WTC11 (cell line): ENCODE results near the gene NPAS1. TPM values are rescaled to one million over a fixed set of nuclear protein-coding genes. Genes with fewer than 3 reads are reported as not detected.
A peak's percentile ranks its signal among the peaks of the same experiment; 100 is the strongest.

Experiments used
- ATAC-seq: fragments of 200-7000 bp; cut with Tn5 transposase; 2 replicates; pipeline ENCODE4 v1.10.0; 2021; ENCODE audit warnings: mild to moderate bottlenecking, moderate library complexity
- CTCF ChIA-PET: fragments of 300-600 bp; sonication (Branson Sonifier 250); formaldehyde crosslinking; loops from one replicate; lab custom pipeline; 2021; ENCODE audit warnings: antibody characterized with exemption; lab: Charles Lee
- POLR2A ChIA-PET: fragments of 350-600 bp; sonication (Branson Sonifier 250); formaldehyde crosslinking; loops from one replicate; lab custom pipeline; 2021; ENCODE audit warnings: antibody characterized with exemption; lab: Charles Lee
- DNase-seq: peaks from one replicate; pipeline ENCODE4 v3.0.0; 2021; ENCODE audit warnings: low spot score
- H3K27ac Mint-ChIP-seq: 2 replicates; pipeline ENCODE4 v1.8.0; 2021; ENCODE audit warnings: mixed read lengths
- H3K27me3 Mint-ChIP-seq: 2 replicates; pipeline ENCODE4 v1.8.0; 2021; ENCODE audit warnings: low read depth, mild to moderate bottlenecking, moderate library complexity, mixed read lengths
- H3K36me3 Mint-ChIP-seq: 2 replicates; pipeline ENCODE4 v1.8.0; 2021; ENCODE audit warnings: mixed read lengths
- H3K4me1 Mint-ChIP-seq: 2 replicates; pipeline ENCODE4 v1.8.0; 2022; ENCODE audit warnings: mixed read lengths
- H3K4me3 Mint-ChIP-seq: 2 replicates; pipeline ENCODE4 v1.8.0; 2021; ENCODE audit warnings: mild to moderate bottlenecking, moderate library complexity, mixed read lengths
- H3K9me3 Mint-ChIP-seq: 2 replicates; pipeline ENCODE4 v1.8.0; 2021; ENCODE audit warnings: mixed read lengths
- ELF4 ChIP-seq: sonication (generic); formaldehyde crosslinking; IDR thresholded peaks from 2 replicates; pipeline ENCODE4 v1.8.1; 2022; ENCODE audit warnings: low read depth, mild to moderate bottlenecking, moderate library complexity, missing genetic modification reagents
- ERG ChIP-seq: fragments of 250-450 bp; sonication (Bioruptor Pico); IDR thresholded peaks from 2 replicates; pipeline ENCODE4 v1.8.0; 2021; ENCODE audit warnings: mild to moderate bottlenecking
- ESRRA ChIP-seq: sonication (generic); formaldehyde crosslinking; IDR thresholded peaks from 2 replicates; pipeline ENCODE4 v1.8.1; 2022; ENCODE audit warnings: mild to moderate bottlenecking, missing genetic modification reagents, borderline replicate concordance
- JUN ChIP-seq: sonication (generic); formaldehyde crosslinking; IDR thresholded peaks from 2 replicates; pipeline ENCODE4 v1.8.0; 2023; ENCODE audit warnings: mild to moderate bottlenecking, missing genetic modification reagents
- MXD4 ChIP-seq: fragments of 250-450 bp; sonication (Bioruptor Pico); IDR thresholded peaks from 2 replicates; pipeline ENCODE4 v1.8.0; 2021; ENCODE audit warnings: mild to moderate bottlenecking, moderate library complexity, borderline replicate concordance
- RORB ChIP-seq: fragments of 250-450 bp; sonication (Bioruptor Pico); IDR thresholded peaks from 2 replicates; pipeline ENCODE4 v1.9.0; 2021; ENCODE audit warnings: mild to moderate bottlenecking
- SOX15 ChIP-seq: fragments of 250-450 bp; sonication (Bioruptor Pico); IDR thresholded peaks from 2 replicates; pipeline ENCODE4 v1.9.0; 2021; ENCODE audit warnings: mild to moderate bottlenecking
- ZBTB21 ChIP-seq: sonication (generic); formaldehyde crosslinking; IDR thresholded peaks from 2 replicates; pipeline ENCODE4 v1.8.1; 2023; ENCODE audit warnings: mild to moderate bottlenecking, missing genetic modification reagents, borderline replicate concordance
- ZMAT4 ChIP-seq: fragments of 250-450 bp; sonication (Bioruptor Pico); IDR thresholded peaks from 2 replicates; pipeline ENCODE4 v1.9.0; 2021; ENCODE audit warnings: mild to moderate bottlenecking
- ZNF219 ChIP-seq: sonication (generic); formaldehyde crosslinking; IDR thresholded peaks from 2 replicates; pipeline ENCODE4 v1.8.0; 2023; ENCODE audit warnings: missing genetic modification reagents, mild to moderate bottlenecking, borderline replicate concordance
- ZNF232 ChIP-seq: sonication (generic); formaldehyde crosslinking; IDR thresholded peaks from 2 replicates; pipeline ENCODE4 v1.8.0; 2022; ENCODE audit warnings: mild to moderate bottlenecking, missing genetic modification reagents
- ZNF281 ChIP-seq: sonication (generic); formaldehyde crosslinking; IDR thresholded peaks from 2 replicates; pipeline ENCODE4 v1.8.0; 2023; ENCODE audit warnings: mild to moderate bottlenecking, missing genetic modification reagents
- ZNF425 ChIP-seq: fragments of 250-450 bp; sonication (Bioruptor Pico); conservative IDR thresholded peaks from 2 replicates; pipeline ENCODE4 v1.9.0; 2021; ENCODE audit warnings: mild to moderate bottlenecking
- total RNA-seq: library from RNA; stranded (reverse); gene quantifications from 3 replicates; pipeline ENCODE4 v1.2.3, GENCODE V29; 2021
- TF ChIP-seq, protein P1 (sequence below): sonication (generic); formaldehyde crosslinking; conservative IDR thresholded peaks from 2 replicates; pipeline ENCODE4 v1.8.1; 2022; ENCODE audit warnings: mild to moderate bottlenecking, missing genetic modification reagents
- TF ChIP-seq, protein P2 (sequence below): sonication (generic); formaldehyde crosslinking; IDR thresholded peaks from 2 replicates; pipeline ENCODE4 v1.8.1; 2023; ENCODE audit warnings: mild to moderate bottlenecking, missing genetic modification reagents
- TF ChIP-seq, protein P3 (sequence below): sonication (generic); formaldehyde crosslinking; IDR thresholded peaks from 2 replicates; pipeline ENCODE4 v1.8.1; 2023; ENCODE audit warnings: mild to moderate bottlenecking, missing genetic modification reagents, borderline replicate concordance
- TF ChIP-seq, protein P4 (sequence below): sonication (generic); formaldehyde crosslinking; IDR thresholded peaks from 2 replicates; pipeline ENCODE4 v1.8.1; 2022; ENCODE audit warnings: mild to moderate bottlenecking, moderate library complexity, missing genetic modification reagents
- TF ChIP-seq, protein P5 (sequence below): fragments of 200-600 bp; IDR thresholded peaks from 2 replicates; pipeline ENCODE4 v1.8.0; 2022; ENCODE audit warnings: antibody characterized with exemption

Gene NPAS1
- total RNA-seq, 1 experiment from 2014 or later = 6.8 TPM

DNA sequence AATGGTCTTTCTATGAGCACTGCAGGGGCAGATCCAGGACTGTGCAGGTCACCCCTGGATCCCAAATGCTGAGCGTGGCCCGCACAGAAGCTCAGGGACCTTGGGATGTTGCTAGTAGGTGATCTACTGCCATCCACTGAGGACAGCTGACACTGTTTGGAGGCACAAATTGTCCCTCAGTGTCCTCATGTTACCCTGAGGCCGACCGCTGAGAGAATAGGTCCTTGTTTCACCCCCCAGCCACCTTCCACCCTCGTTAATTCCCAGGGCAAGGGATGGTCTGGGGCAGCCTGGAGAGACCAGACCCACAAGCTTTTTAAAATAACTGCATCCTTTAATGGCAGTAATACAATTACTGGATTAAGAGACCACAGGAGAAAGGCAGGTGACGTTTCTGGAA, 44.2 kb downstream of the NPAS1 start:
- no peak for DNase-seq
- TF ChIP-seq, protein P1, sequence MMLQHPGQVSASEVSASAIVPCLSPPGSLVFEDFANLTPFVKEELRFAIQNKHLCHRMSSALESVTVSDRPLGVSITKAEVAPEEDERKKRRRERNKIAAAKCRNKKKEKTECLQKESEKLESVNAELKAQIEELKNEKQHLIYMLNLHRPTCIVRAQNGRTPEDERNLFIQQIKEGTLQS = no peak
- no peak for TF ChIP-seq ZBTB21 (CRISPR knock-in tag)
- no peak for TF ChIP-seq ZNF219 (CRISPR knock-in tag)
- Mint-ChIP-seq H3K4me3 (no peak overlapping the region), H3K4me1 (no peaks in the 10 kb centered on the region), H3K27ac (peak overlapping the region; percentile 88), H3K27me3 (no peaks in the 10 kb centered on the region), H3K9me3 (no peaks in the 10 kb centered on the region), H3K36me3 (peaks cover 4% of the 10 kb centered on the region; the same call in 1 of the 2 replicates)
- ATAC-seq = no peak
- ChIA-PET CTCF (interaction anchor here (0.7 to 1.3 kb wide), 7 partner anchors 9 to 180 kb away, joined by 3 to 4 read pairs (median 3); no protein-coding TSS in a partner anchor), POLR2A (interaction anchor here (0.7 kb wide), 1 partner anchor 686 kb away, joined by 6 read pairs; no protein-coding TSS in a partner anchor)

DNA sequence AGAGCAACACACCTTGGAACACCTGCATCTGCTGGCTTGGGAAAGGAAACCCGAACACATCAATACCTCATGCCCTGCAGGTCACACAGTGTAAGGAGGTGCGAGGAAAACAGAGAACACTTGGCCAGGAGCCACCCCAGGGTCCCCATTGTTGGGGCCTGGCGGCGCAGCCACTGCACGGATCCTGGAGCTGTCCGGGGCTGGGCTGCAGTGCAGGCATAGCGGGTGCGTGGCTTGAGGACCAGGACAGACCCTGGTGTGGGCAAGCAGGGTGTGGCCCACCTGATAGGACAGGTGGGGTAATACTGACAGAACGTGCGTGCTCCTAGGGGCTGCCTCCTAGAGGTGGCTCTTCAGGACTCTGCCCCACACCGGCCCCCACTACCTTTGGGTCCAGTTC, 45.6 kb downstream of the NPAS1 start:
- POLR2A ChIA-PET = interaction anchor here (0.6 kb wide), 1 partner anchor 1335 kb away, joined by 3 read pairs; the partner anchor contains the start of gene FBXO46
- no peak for ATAC-seq
- TF ChIP-seq ZBTB21 (CRISPR knock-in tag) (no peak), ELF4 (CRISPR knock-in tag) (no peak), JUN (CRISPR knock-in tag) (no peak), ZNF281 (no peak), MXD4 (CRISPR knock-in tag) (no peak), ZMAT4 (no peak), ZNF425 (CRISPR knock-in tag) (no peak), RORB (CRISPR knock-in tag) (no peak), ESRRA (CRISPR knock-in tag) (no peak), SOX15 (CRISPR knock-in tag) (no peak), ERG (CRISPR knock-in tag) (no peak), ZNF232 (CRISPR knock-in tag) (no peak)
- TF ChIP-seq, protein P2, sequence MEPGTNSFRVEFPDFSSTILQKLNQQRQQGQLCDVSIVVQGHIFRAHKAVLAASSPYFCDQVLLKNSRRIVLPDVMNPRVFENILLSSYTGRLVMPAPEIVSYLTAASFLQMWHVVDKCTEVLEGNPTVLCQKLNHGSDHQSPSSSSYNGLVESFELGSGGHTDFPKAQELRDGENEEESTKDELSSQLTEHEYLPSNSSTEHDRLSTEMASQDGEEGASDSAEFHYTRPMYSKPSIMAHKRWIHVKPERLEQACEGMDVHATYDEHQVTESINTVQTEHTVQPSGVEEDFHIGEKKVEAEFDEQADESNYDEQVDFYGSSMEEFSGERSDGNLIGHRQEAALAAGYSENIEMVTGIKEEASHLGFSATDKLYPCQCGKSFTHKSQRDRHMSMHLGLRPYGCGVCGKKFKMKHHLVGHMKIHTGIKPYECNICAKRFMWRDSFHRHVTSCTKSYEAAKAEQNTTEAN (CRISPR knock-in tag) = no peak
- TF ChIP-seq, protein P3, sequence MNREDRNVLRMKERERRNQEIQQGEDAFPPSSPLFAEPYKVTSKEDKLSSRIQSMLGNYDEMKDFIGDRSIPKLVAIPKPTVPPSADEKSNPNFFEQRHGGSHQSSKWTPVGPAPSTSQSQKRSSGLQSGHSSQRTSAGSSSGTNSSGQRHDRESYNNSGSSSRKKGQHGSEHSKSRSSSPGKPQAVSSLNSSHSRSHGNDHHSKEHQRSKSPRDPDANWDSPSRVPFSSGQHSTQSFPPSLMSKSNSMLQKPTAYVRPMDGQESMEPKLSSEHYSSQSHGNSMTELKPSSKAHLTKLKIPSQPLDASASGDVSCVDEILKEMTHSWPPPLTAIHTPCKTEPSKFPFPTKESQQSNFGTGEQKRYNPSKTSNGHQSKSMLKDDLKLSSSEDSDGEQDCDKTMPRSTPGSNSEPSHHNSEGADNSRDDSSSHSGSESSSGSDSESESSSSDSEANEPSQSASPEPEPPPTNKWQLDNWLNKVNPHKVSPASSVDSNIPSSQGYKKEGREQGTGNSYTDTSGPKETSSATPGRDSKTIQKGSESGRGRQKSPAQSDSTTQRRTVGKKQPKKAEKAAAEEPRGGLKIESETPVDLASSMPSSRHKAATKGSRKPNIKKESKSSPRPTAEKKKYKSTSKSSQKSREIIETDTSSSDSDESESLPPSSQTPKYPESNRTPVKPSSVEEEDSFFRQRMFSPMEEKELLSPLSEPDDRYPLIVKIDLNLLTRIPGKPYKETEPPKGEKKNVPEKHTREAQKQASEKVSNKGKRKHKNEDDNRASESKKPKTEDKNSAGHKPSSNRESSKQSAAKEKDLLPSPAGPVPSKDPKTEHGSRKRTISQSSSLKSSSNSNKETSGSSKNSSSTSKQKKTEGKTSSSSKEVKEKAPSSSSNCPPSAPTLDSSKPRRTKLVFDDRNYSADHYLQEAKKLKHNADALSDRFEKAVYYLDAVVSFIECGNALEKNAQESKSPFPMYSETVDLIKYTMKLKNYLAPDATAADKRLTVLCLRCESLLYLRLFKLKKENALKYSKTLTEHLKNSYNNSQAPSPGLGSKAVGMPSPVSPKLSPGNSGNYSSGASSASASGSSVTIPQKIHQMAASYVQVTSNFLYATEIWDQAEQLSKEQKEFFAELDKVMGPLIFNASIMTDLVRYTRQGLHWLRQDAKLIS (CRISPR knock-in tag) = no peak
- TF ChIP-seq, protein P4, sequence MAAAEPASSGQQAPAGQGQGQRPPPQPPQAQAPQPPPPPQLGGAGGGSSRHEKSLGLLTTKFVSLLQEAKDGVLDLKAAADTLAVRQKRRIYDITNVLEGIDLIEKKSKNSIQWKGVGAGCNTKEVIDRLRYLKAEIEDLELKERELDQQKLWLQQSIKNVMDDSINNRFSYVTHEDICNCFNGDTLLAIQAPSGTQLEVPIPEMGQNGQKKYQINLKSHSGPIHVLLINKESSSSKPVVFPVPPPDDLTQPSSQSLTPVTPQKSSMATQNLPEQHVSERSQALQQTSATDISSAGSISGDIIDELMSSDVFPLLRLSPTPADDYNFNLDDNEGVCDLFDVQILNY (CRISPR knock-in tag) = no peak
- TF ChIP-seq, protein P5, sequence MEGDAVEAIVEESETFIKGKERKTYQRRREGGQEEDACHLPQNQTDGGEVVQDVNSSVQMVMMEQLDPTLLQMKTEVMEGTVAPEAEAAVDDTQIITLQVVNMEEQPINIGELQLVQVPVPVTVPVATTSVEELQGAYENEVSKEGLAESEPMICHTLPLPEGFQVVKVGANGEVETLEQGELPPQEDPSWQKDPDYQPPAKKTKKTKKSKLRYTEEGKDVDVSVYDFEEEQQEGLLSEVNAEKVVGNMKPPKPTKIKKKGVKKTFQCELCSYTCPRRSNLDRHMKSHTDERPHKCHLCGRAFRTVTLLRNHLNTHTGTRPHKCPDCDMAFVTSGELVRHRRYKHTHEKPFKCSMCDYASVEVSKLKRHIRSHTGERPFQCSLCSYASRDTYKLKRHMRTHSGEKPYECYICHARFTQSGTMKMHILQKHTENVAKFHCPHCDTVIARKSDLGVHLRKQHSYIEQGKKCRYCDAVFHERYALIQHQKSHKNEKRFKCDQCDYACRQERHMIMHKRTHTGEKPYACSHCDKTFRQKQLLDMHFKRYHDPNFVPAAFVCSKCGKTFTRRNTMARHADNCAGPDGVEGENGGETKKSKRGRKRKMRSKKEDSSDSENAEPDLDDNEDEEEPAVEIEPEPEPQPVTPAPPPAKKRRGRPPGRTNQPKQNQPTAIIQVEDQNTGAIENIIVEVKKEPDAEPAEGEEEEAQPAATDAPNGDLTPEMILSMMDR = no peak

More for the DNA sequence above, 45.6 kb downstream of the NPAS1 start:
- Mint-ChIP-seq H3K4me3 (no peak overlapping the region), H3K27ac (no peak overlapping the region), H3K27me3 (no peaks in the 10 kb centered on the region), H3K4me1 (no peaks in the 10 kb centered on the region), H3K9me3 (no peaks in the 10 kb centered on the region), H3K36me3 (peaks cover 11% of the 10 kb centered on the region)
- CTCF ChIA-PET = no interaction called here
- DNase-seq = no peak
